ENCODE measurements around the gene SETD1B.
"Not testable (repeated sequence)": the region's sequence is repeated elsewhere in the genome, so short reads cannot be mapped to it uniquely, and the experiment has no call there.

Gene SETD1B

DNA sequence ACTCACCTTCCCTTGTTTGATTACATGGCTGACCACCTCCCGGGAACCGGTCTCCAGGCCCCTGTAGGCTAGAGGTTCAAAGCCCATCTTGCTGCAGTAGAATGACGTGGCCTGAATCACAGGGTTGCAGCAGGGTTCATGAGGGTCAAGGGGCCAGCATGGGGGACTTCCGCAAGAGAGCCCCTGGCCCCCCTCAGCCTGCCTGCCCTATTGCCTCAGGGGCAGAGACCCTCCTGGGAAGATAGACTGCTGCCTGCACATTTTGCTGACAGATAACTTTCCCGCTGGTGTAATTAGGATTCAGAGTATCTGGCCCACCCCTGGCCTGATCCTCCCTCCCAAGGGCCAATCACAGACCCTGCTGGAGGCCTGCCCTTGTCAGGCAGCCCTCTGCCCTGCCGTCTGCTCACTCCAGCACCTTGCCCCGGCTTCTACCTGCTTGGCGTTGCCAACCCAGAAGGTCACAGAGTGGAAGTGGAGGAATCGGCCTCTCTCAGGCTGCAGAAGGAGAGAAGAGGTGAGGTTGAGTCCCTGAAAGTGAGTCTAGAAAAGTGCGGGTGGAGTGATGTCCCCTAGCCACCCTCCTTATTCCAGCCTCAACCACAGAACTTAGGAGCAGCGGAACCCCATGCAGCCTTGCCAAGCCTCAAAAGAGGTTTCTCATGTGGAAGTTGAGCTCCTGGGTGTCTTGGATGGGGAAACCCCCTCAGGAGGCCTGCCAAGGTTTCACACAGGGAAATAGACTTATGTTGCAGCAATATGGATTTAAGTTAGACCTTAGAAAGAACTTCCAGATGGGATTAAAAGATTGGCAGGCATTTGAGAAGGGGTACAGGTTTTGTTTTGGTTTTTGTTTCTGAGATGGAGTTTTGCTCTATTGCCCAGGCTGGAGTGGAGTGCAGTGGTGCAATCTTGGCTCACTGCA, 53.8 kb downstream of the SETD1B start:
- DNase-seq (ENCODE audit: low spot score), result no peak

DNA sequence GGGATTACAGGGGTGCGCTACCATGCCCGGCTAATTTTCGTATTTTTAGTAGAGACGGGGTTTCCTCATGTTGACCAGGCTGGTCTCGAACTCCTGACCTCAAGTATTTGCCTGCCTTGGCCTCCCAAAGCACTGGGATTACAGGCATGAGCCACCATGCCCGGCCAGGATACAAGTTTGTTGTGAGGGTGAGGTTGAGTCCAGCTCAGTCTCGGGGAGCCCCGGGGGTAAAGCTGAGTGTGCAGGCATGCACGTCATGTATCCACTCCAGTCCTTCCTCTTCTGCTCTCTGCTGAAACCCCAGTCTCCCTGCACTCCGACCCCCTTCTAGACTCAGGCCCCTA, 54.5 kb downstream of the SETD1B start:
- no peak for DNase-seq (ENCODE audit: low spot score)

GRCh38 chr12:121858662-121859572, 55.1 kb downstream of the SETD1B start, which contains the start of gene HPD:
HPD (minus strand) TSS chr12:121858859; CDS start chr12:121858823, 36 bp downstream.
- peak; percentile 19 for DNase-seq (ENCODE audit: low spot score)

DNA sequence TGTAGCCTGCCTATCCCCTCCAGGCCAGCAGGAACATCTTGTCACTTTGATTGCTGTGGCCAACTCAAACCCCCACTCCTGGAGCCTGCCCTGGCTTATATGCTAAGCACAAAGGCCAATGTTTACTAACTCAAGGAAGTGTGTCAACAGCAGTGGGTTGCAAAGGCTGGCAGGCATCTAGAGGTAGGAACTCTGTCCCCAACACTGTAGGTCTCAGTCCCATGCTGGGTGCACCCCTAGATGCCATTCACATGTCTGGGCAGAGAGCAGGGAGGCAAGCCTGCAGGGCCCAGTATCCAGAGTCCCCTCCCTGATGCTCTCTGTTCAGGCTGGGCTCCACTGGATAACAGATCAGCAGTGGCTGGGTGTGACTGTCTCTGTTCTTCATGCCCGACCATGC, 56.4 kb downstream of the SETD1B start:
- no peak for DNase-seq (ENCODE audit: low spot score)

GRCh38 chr12:121860699-121861098, 56.9 kb downstream of the SETD1B start:
- not testable (repeated sequence) for DNase-seq (ENCODE audit: low spot score)

GRCh38 chr12:121861636-121862254, 57.9 kb downstream of the SETD1B start:
- no peak for DNase-seq (ENCODE audit: low spot score)

DNA sequence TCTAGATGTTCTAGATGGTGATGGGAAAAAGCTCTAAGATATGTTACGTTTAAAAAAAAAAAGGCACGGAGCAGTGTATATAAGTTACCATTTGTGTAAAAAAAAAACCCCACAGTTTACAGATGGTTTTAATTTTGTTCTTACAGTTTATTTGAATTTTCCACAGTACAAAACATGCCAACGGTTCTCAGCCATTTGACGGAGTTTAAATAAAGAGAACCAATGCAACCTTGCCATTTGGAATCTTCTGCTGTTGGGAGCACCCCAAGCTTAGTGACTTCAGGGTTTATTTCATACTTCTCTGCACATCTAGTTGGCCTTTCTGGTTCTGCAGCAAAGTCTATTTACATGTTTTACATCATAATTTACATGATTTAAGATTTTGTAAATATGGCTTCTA, 62.5 kb downstream of the SETD1B start:
- no peak for DNase-seq (ENCODE audit: low spot score)

DNA sequence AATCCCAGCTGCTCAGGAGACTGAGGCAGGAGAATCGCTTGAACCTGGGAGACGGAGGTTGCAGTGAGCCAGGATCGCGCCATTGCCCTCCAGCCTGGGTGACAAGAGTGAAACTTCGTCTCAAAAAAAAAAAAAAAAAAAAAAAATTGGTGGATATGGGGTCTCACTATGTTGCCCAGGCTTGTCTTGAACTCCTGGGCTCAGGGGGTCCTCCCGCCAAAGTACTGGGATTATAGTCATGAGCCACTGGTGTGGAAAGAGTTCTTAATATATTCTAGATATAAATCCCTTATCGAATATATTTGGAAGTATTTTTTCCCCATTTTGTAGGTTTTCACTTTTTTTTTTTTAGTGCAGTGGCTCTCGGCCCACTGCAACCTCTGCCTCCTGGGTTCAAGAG, 65.4 kb downstream of the SETD1B start:
- not testable (repeated sequence) for DNase-seq (ENCODE audit: low spot score)

DNA sequence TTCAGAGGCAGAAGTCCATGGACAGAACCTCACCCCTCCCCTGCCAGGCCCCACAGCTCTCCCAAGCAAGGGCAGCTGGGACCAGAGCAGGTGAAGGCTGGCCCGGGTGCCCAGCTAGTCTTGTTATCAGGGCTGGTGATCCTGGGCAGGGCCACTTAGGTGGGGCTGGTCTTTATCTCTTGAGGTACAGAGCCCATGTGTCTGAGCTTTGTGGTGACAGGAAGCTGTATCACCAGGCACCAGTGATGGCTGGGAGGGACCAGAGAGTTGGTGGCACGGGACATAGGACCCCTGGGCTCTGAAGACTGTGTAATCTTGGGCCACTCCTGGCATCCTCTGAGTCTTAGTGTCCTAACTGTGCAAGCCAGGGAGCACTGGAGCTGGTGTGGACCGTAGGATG, 67.7 kb downstream of the SETD1B start:
- no peak for DNase-seq (ENCODE audit: low spot score)

GRCh38 chr12:121872546-121873215, 68.9 kb downstream of the SETD1B start:
- DNase-seq (ENCODE audit: low spot score), result peak; percentile 11

DNA sequence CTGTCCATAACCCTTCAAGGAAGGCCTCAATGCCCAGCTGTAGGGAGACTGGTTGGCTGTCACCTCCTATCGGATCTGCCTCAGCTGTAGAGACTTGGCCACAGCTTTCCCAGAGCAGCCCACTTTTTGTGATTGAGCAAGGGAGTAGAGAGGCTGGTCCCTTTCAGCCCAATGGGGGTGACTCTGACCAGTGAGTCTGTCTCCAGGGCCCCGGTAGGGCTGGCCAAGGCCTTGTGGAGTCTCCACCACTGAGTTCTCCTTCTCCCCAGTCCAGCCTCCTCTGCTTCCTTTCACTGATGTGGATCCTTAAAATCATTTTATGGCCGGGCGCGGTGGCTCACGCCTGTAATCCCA, 69.4 kb downstream of the SETD1B start:
- DNase-seq (ENCODE audit: low spot score), result no peak

GRCh38 chr12:121874071-121874470, 70.3 kb downstream of the SETD1B start:
- no peak for DNase-seq (ENCODE audit: low spot score)

DNA sequence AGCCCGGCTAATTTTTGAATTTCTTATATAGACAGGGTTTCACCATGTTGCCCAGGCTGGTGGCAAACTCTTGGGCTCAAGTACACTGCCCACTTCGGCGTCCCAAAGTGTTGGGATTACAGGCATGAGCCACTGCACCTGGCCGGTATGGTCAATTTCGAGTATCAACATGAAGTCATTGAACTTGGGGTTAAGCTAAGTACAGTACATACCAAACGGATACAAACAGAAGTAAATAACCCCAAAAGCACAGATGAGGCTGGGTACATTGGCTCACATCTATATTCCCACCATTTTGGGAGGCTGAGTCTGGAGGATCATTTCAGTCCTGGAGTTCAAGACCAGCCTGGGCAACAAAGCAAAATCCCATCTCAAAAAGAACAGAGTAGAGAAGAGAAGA, 71.8 kb downstream of the SETD1B start:
- no peak for DNase-seq (ENCODE audit: low spot score)

GRCh38 chr12:121876080-121876447, 72.3 kb downstream of the SETD1B start:
- DNase-seq (ENCODE audit: low spot score), result not testable (repeated sequence)

All from Ammon's horn (tissue), 1 donor.